SK-N-SH treated with all-trans-retinoic acid at 6 μM for 48 hours (cell line): ENCODE data around the gene KCNT1.

Source experiments
- SNAI2 ChIP-seq: fragments of 250-450 bp; sonication (Bioruptor Pico); IDR thresholded peaks from 2 replicates; pipeline ENCODE4 v1.5.0; 2020; ENCODE audit warnings: mild to moderate bottlenecking, moderate library complexity
- ZFP30 ChIP-seq: fragments of 450-650 bp; formaldehyde crosslinking; IDR thresholded peaks from 2 replicates; pipeline ENCODE4 v1.5.0; 2022; ENCODE audit warnings: mild to moderate bottlenecking, moderate library complexity

- TF ChIP-seq SNAI2 (CRISPR knock-in tag) = no peak
- no peak for TF ChIP-seq ZFP30
These were observed 120.4 kb downstream of the KCNT1 start for GRCh38 chr9:135822374-135822755.
